Stimulated activated CD4-positive, alpha-beta T cell treated with anti-CD3 and anti-CD28 coated beads, Interleukin-2, amount 100 ng/mL, for 4 hours (primary cell): Measurements from ENCODE around the gene PPFIA3.
"Not testable (repeated sequence)": the region's sequence is repeated elsewhere in the genome, so short reads cannot be mapped to it uniquely, and the experiment has no call there.

Experiments used
- DNase-seq: peaks from one replicate; pipeline ENCODE4 v3.0.0-alpha.2; 2020; ENCODE audit warnings: low read depth

PPFIA3 gene

DNA sequence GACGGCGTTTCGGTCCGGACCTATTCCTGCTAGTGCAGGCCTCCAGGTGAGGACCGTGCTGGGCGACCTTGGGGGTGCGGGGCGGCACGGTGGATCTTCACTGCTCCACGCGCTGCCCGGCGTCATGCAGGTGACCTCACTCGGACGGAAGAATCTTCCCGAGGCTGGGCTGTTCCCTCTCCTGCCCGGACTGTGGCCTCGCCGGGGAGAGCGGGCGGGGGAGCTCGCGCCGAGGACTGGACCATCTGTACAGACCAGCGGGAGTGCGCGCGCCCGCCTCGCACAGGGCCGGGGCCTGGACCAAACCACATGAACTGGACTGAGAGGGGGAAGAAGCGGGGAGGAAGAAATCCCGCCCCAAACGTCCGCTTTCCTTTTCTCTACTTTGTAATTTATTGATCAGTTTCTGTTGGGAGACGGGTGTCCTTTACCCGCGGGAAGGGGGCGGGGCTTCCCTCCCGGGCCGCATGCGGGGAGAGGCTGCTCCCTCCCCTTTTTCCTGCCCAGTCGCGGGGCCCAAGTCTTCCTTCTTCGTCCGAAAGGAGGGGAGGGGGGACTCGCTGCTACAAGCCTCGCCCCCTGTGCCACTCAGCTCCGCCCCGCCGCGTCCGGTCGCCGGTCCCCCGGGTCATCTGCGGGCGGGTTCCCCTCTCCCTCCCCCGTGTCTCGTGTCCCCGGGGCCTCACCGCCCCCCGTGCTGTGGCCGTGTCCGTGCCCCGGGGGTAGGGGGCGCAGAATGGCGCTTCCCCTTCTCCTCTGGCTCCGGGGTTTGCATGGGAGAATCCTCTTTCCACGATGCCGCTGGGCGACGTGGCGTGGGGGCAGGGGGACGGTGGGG lies 31.0 kb downstream of the PPFIA3 start:
- DNase-seq: no peak

DNA sequence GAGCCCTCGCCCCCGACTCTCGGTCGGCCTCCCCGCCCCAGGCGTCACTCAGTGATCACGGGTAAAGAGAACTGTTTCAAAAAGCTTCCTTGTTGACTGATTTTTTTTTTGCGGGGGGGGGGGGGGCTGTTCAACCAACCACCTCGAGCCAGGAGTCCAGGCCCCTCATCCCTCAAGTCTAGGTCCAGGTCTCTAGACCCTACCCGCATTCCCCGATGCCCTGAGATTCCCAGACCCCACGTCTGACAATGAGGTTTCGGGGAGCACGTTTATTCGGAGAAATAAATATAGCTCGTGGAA lies 31.6 kb downstream of the PPFIA3 start:
- no peak for DNase-seq

DNA sequence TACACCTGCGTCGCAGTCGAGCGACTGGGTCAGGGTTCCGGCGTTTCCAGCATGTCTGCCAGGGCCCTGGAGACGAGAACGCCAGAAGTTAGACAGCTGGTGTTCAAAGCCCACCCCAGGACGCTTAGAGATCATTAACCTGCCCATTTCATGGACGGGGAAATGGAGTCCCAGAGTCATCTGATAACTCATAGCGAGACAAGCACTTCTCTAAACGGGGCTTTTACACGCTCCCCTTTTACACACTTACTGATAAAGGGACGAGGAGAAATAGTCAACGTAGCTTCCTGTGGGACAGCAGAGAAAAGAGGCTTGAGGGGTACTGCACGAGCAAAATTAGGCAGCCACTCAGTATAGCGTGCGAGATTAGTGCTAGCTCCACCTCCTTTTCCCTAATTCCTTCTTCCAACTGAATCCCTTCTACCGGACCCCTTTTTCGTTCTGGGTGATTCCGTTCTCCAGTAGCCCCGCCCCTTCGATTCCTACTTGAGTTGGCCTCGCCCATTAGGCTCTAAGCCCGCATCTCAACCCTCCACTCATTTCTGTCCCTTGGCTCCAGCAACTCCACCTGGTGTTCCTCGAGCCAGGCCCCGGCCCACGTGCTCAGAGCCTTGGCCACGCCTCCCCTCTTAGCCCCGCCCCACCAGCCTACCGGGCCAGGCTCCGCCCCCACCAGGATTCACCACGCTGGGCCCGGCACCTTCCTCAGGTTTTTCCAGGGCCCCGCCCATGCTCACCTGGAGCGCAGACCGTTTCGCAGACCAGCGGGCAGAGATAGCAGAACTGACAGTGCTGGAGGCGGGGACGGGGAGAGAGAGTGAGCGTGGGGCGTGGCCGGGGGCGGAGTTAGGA lies 32.1 kb downstream of the PPFIA3 start:
- no peak for DNase-seq

DNA sequence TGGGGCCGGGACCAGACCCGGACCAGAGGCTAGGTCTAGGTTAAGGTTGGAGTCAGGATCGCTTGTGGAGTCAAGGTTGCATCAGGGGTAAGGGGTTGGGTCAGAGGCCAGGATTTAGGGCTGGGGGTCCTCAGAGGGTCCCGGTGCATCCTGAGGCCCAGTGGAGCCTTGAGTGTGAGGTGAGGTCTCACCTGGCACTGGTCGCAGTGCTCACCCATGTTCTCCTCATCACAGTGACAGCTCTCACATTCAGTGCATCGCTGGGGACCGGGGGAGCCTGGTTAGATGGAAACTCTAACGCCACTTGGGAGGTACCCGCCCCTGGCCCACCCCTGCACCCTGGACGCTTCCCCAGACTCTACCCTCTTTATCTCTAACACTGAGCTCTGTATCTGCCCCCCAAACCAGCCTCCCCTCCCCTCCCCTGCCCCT lies 32.8 kb downstream of the PPFIA3 start:
- DNase-seq: no peak

DNA sequence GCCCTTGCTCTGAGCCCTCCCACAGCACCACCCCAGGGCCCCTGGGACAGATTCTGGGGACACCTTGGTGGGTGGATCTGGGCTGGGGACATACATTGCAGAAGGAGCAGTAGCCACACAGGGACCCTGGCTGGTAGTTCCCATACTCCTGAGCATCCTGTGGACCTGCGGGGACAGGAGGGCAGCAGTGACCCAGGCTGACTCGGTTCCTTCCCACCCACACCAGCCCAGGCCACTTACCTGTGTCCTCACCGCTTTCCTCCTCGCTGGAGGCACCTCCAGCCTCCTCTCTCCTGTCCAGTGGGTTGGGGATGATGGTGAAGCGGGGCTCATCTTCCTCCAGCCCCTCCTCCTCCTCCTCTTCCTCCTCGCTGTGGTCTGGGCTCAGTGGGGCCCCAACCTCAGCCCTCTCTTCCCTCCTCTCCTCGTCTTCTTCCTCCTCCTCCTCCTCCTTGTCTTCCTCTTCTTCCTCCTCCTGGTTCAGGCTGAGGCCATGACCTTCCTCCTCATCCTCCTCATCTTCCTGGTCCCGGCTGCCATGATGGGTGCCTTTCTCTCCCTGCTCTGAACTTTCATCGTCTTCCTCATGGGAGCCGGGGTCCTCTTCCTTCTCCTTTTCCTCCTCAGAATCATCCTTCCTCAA lies 33.9 kb downstream of the PPFIA3 start:
- DNase-seq: no peak

DNA sequence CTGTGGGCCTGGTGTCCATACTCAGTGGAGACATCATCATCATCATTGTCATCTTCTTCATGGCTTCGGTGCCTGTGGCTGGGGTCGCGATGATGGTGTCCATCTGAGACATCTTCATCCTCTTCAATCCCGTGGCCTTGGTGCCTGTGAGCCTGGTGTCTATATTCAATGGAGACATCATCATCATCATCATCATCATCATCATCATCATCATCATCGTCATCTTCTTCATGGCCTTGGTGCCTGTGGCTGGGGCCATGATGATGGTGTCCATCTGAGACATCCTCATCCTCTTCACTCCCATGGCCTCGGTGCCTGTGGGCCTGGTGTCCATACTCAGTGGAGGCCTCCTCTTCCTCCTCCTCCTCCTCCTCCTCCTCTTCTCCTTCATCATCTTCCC lies 34.9 kb downstream of the PPFIA3 start:
- DNase-seq: no peak

GRCh38 chr19:49155005-49155819 lies 35.9 kb downstream of the PPFIA3 start, which contains the start of gene HRC:
Gene HRC, minus strand, starts transcription at chr19:49155396. Its CDS starts 159 bp downstream, at chr19:49155237.
- DNase-seq: no peak

- DNase-seq: no peak
These were observed 36.5 kb downstream of the PPFIA3 start for GRCh38 chr19:49155820-49156346.

DNA sequence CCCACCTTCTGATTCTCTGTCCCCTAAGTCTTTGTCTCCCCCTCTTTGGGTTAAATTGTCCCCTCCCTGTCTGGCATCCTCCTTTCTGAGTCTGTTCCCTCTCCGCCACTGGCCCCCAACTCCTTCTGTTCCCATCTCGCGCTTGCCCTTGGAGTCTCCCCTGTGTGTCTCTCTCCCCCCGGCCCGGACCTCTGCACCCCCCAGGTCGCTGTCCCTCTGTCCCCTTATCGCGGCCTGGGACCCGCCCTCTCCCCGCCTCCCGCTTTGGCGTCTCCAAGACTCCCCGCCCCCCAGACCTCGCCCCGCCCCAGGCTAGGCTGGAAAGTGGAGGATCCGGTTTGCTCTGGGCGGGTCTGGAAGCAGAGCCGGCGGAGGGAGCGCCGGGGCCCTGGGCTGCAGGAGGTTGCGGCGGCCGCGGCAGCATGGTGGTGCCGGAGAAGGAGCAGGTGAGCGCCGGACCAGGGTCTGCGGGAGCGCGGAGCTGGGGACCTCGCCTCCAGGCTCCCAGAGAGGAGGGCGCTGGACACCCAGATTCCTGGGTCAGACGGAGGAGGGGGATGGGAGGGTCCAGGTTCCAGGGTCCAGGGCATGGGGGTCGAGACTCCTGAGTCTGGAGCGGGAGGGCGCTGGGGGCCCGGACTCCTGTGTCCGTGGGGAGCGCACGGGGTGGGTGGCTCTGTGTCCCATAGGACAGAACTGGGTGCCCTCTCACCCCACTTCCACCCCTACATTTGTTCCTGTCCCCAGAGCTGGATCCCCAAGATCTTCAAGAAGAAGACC lies 38.3 kb downstream of the PPFIA3 start, which contains the start of gene TRPM4:
Gene TRPM4, plus strand, starts transcription at position 348 of the 780 bp plus-strand sequence. Its CDS starts 75 bp downstream, at position 423.
- no peak for DNase-seq

DNA sequence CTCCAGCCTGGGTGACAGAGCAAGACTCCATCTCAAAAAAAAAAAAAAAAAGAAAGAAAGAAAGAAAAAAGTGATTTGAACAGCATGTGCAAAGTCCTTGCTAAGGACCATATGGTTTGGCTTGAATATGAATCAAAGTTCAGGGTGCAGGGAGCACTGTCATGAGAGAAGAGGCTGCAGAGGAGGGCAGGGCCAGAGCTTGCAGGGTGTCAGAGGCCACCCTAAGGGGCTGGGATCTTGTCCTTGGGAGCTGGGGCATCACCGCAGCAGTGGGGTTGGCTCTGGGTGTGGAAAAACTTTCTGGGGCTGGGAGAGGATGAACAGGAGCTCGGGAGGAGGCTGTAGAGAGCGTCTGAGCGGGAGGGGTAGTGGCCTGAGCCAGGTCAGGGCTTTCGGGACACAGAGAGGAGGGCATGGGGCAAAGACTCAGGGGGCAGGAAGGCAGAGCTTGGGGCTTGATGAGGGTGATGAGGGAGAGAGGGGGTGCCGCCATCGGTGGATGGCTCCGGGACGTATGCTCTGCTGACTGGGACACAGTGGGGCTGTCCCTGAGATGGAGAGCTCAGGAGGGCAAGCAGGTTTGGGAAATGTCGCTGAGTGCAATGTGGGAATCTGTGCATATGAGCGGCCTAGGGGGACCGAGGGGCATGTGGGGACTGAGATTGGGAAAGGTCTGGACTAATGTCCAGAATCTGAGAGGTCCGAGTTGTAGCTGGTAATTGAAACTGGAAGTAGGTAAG lies 41.3 kb downstream of the PPFIA3 start:
- no peak for DNase-seq

DNA sequence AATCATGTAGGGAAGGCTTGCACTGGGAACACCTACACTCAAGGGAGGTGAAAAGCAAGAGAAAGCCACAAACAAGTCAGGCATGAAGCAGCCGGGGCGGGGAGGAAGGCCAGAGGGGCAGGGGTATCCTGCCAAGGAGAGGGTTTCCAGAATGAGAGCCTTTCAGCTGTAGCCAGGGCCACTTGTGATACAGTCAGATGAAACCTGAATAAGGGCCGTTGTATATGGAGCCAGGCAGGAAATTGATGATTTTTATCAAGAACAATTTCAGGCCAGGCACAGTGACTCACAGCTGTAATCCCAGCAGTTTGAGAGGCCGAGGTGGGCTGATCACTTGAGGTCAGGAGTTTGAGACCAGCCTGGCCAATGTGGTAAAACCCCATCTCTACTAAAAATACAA lies 42.6 kb downstream of the PPFIA3 start:
- no peak for DNase-seq

- DNase-seq: no peak
These were observed 45.9 kb downstream of the PPFIA3 start for GRCh38 chr19:49165111-49165750.

GRCh38 chr19:49165865-49166301 lies 46.5 kb downstream of the PPFIA3 start:
- DNase-seq: no peak

DNA sequence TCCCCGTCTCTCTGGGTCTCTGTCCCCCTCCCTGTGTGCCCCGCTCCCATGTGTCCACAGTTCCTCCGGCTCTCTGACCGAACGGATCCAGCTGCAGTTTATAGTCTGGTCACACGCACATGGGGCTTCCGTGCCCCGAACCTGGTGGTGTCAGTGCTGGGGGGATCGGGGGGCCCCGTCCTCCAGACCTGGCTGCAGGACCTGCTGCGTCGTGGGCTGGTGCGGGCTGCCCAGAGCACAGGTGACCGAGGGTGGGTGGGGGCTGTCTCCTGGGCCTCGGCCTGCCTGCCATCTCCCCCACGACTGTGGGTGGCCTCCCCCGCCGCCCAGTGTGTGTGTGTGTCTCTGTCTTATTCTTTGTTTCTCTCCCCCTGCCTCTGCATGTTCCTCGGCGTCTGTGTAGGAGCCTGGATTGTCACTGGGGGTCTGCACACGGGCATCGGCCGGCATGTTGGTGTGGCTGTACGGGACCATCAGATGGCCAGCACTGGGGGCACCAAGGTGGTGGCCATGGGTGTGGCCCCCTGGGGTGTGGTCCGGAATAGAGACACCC lies 48.6 kb downstream of the PPFIA3 start:
- DNase-seq: no peak

- no peak for DNase-seq
These were observed 49.1 kb downstream of the PPFIA3 start for GRCh38 chr19:49168421-49168820.

GRCh38 chr19:49173198-49173597 lies 53.9 kb downstream of the PPFIA3 start:
- no peak for DNase-seq

DNA sequence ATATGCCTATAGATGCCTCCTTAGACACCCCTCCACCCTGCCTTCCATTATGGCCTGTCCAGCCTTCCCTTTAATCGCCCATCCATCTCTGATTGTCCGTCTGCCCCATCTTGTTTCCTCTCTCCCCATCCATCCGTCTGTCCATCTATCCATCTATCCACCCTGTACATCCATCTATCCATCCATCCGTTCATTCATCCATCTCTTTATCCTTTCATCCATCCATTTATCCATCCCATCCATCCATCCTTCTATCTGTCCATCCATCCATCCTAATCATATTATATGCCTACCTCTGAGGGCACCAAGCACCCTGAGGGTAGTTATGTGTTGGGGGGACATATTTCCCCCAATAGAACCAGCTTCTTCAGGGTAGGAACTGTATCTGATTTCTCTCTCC lies 61.3 kb downstream of the PPFIA3 start:
- DNase-seq: no peak

DNA sequence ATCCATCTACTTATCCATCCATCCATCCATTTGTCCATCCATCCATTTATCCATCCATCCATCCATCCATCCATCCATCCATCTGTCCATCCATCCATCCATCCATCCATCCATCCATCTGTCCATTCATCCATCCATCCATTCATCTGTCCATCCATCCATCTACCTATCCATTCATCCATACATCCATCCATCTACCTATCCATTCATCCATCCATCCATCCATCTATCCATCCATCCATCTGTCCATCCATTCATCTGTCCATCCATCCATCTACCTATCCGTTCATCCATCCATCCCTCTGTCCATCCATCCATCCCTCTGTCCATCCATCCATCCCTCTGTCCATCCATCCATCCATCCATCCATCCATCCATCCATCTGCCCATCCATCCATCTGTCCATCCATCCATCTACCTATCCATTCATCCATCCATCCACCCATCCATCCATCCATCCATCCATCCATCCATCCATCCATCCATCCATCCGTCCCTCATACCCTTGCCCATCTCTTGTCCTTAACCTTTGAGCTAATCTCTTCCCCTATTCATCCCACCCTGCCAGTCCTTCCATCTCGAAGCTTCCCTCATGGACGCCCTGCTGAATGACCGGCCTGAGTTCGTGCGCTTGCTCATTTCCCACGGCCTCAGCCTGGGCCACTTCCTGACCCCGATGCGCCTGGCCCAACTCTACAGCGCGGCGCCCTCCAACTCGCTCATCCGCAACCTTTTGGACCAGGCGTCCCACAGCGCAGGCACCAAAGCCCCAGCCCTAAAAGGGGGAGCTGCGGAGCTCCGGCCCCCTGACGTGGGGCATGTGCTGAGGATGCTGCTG lies 62.9 kb downstream of the PPFIA3 start:
- not testable (repeated sequence) for DNase-seq
